ENCODE measurements around the gene CDKN1C.

DNA sequence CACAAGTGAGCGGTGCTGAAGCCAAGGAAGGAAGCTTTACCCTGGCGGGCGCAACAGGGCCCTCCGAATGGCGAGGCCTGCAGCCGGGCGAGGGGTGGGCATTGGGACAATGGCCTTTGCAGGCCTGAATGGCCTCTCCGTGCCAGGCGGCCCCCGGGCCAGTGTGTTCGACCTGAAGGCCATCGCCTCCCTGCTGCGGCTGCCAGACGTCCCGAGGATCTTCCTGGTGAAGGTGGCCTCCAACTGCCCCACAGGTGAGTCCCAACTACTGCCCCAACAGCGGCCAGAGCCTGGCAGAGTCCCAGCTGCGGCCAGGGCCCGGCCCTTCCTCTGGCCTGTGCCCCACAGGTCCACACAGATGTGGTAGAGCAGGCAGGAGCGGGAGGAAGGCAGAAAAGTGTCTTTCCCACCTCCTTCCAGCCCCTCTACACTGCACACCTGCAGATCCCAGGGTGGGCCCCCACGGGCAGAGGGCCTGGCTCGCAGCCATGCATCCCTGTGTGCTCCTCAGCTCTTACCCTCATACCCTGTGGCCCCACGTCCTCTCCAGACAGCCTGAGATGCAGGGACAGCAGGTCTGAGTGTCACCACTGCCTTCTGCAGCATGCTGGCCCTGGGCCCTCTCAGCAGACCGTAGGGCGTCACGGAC lies 32.4 kb upstream of the CDKN1C start:
- TF ChIP-seq TAF1 (IDR thresholded peaks at IDR 0.05; ENCODE audit: borderline replicate concordance, low read depth, low read length) (no peak), POLR2AphosphoS5 (IDR thresholded peaks at IDR 0.05; ENCODE audit: low read depth, low read length) (no peak)
